Measurements from ENCODE around the gene SH3RF2.
"Not testable (repeated sequence)": the region's sequence is repeated elsewhere in the genome, so short reads cannot be mapped to it uniquely, and the experiment has no call there.

SH3RF2 gene

GRCh38 chr5:145889611-145890010 lies 46.8 kb upstream of the SH3RF2 start:
- no peaks in the 10 kb centered on the region for H3K79me2 ChIP-seq (ENCODE audit: insufficient read depth, low read length)

GRCh38 chr5:145891378-145891777 lies 45.0 kb upstream of the SH3RF2 start:
- H3K4me3 ChIP-seq (ENCODE audit: low read depth, low read length, poor library complexity, severe bottlenecking); H3F3A ChIP-seq (ENCODE audit: insufficient read depth, low read length); H4K20me1 ChIP-seq (ENCODE audit: insufficient read depth, low read length); H3K4me2 ChIP-seq (ENCODE audit: low read length); H3K27ac ChIP-seq (ENCODE audit: low read depth, low read length, poor library complexity, severe bottlenecking); H2AFZ ChIP-seq (ENCODE audit: low read length); H3K36me3 ChIP-seq (ENCODE audit: insufficient read depth, low read length); H3K27me3 ChIP-seq (ENCODE audit: insufficient read depth, low read length); H3K79me2 ChIP-seq (ENCODE audit: insufficient read depth, low read length); H3K9me3 ChIP-seq (ENCODE audit: low read length); H3K4me1 ChIP-seq (ENCODE audit: insufficient read depth, low read length, severe bottlenecking); H3K9me2 ChIP-seq (ENCODE audit: low read depth, low read length); H3K9ac ChIP-seq (ENCODE audit: low read length): not testable (repeated sequence)

More at GRCh38 chr5:145889611-145890010, 46.8 kb upstream of the SH3RF2 start:
- H3K4me2 ChIP-seq (ENCODE audit: low read length), result no peak overlapping the region
- no peaks in the 10 kb centered on the region for H3K27me3 ChIP-seq (ENCODE audit: insufficient read depth, low read length)
- H3K9me2 ChIP-seq (ENCODE audit: low read depth, low read length), result no peaks in the 10 kb centered on the region
- H3K4me1 ChIP-seq (ENCODE audit: insufficient read depth, low read length, severe bottlenecking), result no peaks in the 10 kb centered on the region
- H3K36me3 ChIP-seq (ENCODE audit: insufficient read depth, low read length), result no peaks in the 10 kb centered on the region
- TF ChIP-seq EZH2 (IDR thresholded peaks at IDR 0.05; ENCODE audit: borderline replicate concordance, low read length) (no peak), CTCF (IDR thresholded peaks at IDR 0.05; ENCODE audit: low read length) (no peak)
- H2AFZ ChIP-seq (ENCODE audit: low read length), result no peak overlapping the region
- no peaks in the 10 kb centered on the region for H4K20me1 ChIP-seq (ENCODE audit: insufficient read depth, low read length)
- no peak overlapping the region for H3K9ac ChIP-seq (ENCODE audit: low read length)
- H3K4me3 ChIP-seq (ENCODE audit: low read depth, low read length, poor library complexity, severe bottlenecking), result no peak overlapping the region
- H3K9me3 ChIP-seq (ENCODE audit: low read length), result no peaks in the 10 kb centered on the region
- no peaks in the 10 kb centered on the region for H3F3A ChIP-seq (ENCODE audit: insufficient read depth, low read length)
- H3K27ac ChIP-seq (ENCODE audit: low read depth, low read length, poor library complexity, severe bottlenecking), result no peak overlapping the region

DNA sequence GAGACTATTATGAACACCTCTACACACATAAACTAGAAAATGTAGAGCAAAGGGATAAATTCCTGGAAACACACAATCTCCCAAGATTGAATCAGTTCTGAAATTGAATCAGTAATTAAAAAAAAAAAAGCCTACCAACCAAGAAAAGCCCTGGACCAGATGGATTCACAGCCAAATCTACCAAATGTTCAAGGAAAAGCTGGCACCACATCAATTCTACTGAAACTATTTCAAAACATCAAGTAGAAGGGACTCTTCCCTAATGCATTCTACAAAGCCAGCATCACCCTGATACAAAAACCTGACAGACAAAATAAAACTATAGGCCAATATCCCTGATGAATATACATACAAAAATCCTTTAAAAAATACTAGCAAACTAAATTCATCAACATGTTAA lies 38.2 kb upstream of the SH3RF2 start:
- no peaks in the 10 kb centered on the region for H4K20me1 ChIP-seq (ENCODE audit: insufficient read depth, low read length)
- H3K27me3 ChIP-seq (ENCODE audit: insufficient read depth, low read length), result no peaks in the 10 kb centered on the region
- H3K4me3 ChIP-seq (ENCODE audit: low read depth, low read length, poor library complexity, severe bottlenecking), result no peak overlapping the region
- H3K9ac ChIP-seq (ENCODE audit: low read length), result no peak overlapping the region
- H3K79me2 ChIP-seq (ENCODE audit: insufficient read depth, low read length), result no peaks in the 10 kb centered on the region
- no peaks in the 10 kb centered on the region for H3K36me3 ChIP-seq (ENCODE audit: insufficient read depth, low read length)
- no peak overlapping the region for H3K4me2 ChIP-seq (ENCODE audit: low read length)
- H3F3A ChIP-seq (ENCODE audit: insufficient read depth, low read length), result no peaks in the 10 kb centered on the region
- H3K27ac ChIP-seq (ENCODE audit: low read depth, low read length, poor library complexity, severe bottlenecking), result no peak overlapping the region
- H3K9me3 ChIP-seq (ENCODE audit: low read length), result no peaks in the 10 kb centered on the region
- TF ChIP-seq CTCF (IDR thresholded peaks at IDR 0.05; ENCODE audit: low read length), result no peak
- no peak for TF ChIP-seq EZH2 (IDR thresholded peaks at IDR 0.05; ENCODE audit: borderline replicate concordance, low read length)
- H3K9me2 ChIP-seq (ENCODE audit: low read depth, low read length), result no peaks in the 10 kb centered on the region
- H2AFZ ChIP-seq (ENCODE audit: low read length), result no peak overlapping the region
- H3K4me1 ChIP-seq (ENCODE audit: insufficient read depth, low read length, severe bottlenecking), result no peaks in the 10 kb centered on the region

GRCh38 chr5:145902421-145902820 lies 34.0 kb upstream of the SH3RF2 start:
- no peak for TF ChIP-seq CTCF (IDR thresholded peaks at IDR 0.05; ENCODE audit: low read length)
- no peak for TF ChIP-seq EZH2 (IDR thresholded peaks at IDR 0.05; ENCODE audit: borderline replicate concordance, low read length)
- H4K20me1 ChIP-seq (ENCODE audit: insufficient read depth, low read length), result no peaks in the 10 kb centered on the region

More at GRCh38 chr5:145902421-145902820, 34.0 kb upstream of the SH3RF2 start:
- no peaks in the 10 kb centered on the region for H3K36me3 ChIP-seq (ENCODE audit: insufficient read depth, low read length)
- no peaks in the 10 kb centered on the region for H3K79me2 ChIP-seq (ENCODE audit: insufficient read depth, low read length)
- no peaks in the 10 kb centered on the region for H3K27me3 ChIP-seq (ENCODE audit: insufficient read depth, low read length)
- no peak overlapping the region for H3K27ac ChIP-seq (ENCODE audit: low read depth, low read length, poor library complexity, severe bottlenecking)
- H3K9ac ChIP-seq (ENCODE audit: low read length), result no peak overlapping the region
- no peak overlapping the region for H3K4me2 ChIP-seq (ENCODE audit: low read length)
- no peaks in the 10 kb centered on the region for H3F3A ChIP-seq (ENCODE audit: insufficient read depth, low read length)
- H3K9me2 ChIP-seq (ENCODE audit: low read depth, low read length), result no peaks in the 10 kb centered on the region
- H3K4me3 ChIP-seq (ENCODE audit: low read depth, low read length, poor library complexity, severe bottlenecking), result no peak overlapping the region
- H3K9me3 ChIP-seq (ENCODE audit: low read length), result no peaks in the 10 kb centered on the region
- H2AFZ ChIP-seq (ENCODE audit: low read length), result no peak overlapping the region
- H3K4me1 ChIP-seq (ENCODE audit: insufficient read depth, low read length, severe bottlenecking), result no peaks in the 10 kb centered on the region

Measured in OCI-LY1 (cell line).